NB4 (cell line): Measurements from ENCODE around the gene APOF.

ENCODE experiments used
- DNase-seq: peaks from one replicate; pipeline ENCODE4 v3.0.0; 2010; ENCODE audit warnings: low read depth
- H3K4me3 ChIP-seq: one replicate; pipeline ENCODE4 v1.5.1; 2011; ENCODE audit warnings: mild to moderate bottlenecking, low read depth, low read length, moderate library complexity
- MAX ChIP-seq: IDR thresholded peaks from 2 replicates; pipeline ENCODE4 v1.6.1; 2011; ENCODE audit warnings: low read depth, low read length
- MYC ChIP-seq: IDR thresholded peaks from 2 replicates; pipeline ENCODE4 v1.6.1; 2011; ENCODE audit warnings: low read depth, low read length
- POLR2A ChIP-seq: IDR thresholded peaks from 2 replicates; pipeline ENCODE4 v1.6.1; 2011; ENCODE audit warnings: mild to moderate bottlenecking; ENCODE audit not compliant: insufficient read length; ENCODE audit errors: extremely low read depth
- TF ChIP-seq, protein P1 (sequence below): IDR thresholded peaks from one replicate; pipeline ENCODE4 v1.5.1; 2012; ENCODE audit warnings: low read depth, low read length

Gene APOF

GRCh38 chr12:56382611-56383010 lies 20.0 kb upstream of the APOF start:
- H3K4me3 ChIP-seq = no peak overlapping the region
- DNase-seq = no peak
- TF ChIP-seq POLR2A = no peak
- TF ChIP-seq MAX = no peak
- TF ChIP-seq, protein P1, sequence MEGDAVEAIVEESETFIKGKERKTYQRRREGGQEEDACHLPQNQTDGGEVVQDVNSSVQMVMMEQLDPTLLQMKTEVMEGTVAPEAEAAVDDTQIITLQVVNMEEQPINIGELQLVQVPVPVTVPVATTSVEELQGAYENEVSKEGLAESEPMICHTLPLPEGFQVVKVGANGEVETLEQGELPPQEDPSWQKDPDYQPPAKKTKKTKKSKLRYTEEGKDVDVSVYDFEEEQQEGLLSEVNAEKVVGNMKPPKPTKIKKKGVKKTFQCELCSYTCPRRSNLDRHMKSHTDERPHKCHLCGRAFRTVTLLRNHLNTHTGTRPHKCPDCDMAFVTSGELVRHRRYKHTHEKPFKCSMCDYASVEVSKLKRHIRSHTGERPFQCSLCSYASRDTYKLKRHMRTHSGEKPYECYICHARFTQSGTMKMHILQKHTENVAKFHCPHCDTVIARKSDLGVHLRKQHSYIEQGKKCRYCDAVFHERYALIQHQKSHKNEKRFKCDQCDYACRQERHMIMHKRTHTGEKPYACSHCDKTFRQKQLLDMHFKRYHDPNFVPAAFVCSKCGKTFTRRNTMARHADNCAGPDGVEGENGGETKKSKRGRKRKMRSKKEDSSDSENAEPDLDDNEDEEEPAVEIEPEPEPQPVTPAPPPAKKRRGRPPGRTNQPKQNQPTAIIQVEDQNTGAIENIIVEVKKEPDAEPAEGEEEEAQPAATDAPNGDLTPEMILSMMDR = no peak
- no peak for TF ChIP-seq MYC

DNA sequence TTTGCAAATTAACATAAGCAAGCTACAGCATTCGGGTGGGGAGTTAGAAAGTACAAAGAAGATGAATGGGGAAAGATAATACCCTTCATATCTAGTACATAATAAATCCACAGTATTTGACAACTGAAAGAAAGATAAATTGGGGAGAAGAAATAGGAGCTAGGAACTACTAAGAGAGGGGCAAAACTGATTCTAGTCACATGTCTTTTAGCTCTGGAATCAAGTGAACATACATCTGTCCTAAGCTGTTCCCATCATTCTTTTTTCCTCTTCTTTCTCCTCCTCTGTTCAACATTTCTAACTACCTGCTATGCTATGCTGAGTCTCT lies 15.3 kb upstream of the APOF start:
- DNase-seq = no peak
- no peak overlapping the region for H3K4me3 ChIP-seq
- TF ChIP-seq, protein P1 = no peak
- TF ChIP-seq POLR2A = no peak
- TF ChIP-seq MYC = no peak

- TF ChIP-seq POLR2A = no peak
- H3K4me3 ChIP-seq = no peak overlapping the region
- DNase-seq = no peak
These were observed 14.8 kb upstream of the APOF start for GRCh38 chr12:56377310-56377988.

DNA sequence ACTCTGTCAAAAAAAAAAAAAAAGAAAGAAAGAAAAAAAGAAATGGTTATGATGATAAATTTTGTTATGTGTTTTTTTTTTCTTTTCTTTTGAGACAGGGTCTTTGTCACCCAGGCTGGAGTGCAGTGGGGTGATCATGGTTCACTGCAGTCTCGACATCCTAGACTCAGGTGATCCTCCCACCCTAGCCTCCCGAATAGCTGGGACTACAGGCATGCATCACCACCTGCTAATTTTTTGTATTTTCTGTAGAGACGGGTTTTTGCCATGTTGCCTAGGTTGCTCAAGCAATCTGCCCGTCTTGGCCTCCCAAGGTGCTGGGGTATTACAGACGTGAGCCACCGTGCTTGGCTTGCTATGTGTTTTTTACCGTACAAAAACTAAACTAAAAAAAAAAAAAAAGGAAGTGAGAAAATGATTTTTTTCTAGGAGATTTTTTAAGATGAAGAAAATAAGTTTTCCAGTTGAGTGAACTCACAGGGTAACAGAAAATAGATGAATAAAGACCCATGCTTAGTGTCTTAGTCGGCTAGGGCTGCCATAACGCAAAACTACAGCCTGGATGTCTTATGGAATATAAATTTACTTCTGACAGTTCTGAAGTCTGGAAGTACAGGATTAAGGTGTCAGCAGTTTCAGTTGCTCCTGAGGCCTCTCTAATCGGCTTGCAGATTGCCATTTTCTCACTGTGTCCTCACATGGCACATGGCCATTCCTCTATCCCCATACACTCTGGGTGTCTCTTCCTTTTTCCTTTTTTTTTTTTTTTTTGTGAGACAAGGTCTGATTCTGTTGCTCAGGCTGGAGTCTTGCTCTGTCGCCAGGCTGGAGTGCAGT lies 13.2 kb upstream of the APOF start:
- no peak for DNase-seq
- H3K4me3 ChIP-seq = no peak overlapping the region
- TF ChIP-seq, protein P1 = no peak
- TF ChIP-seq POLR2A (no peak), MAX (no peak), MYC (no peak)

DNA sequence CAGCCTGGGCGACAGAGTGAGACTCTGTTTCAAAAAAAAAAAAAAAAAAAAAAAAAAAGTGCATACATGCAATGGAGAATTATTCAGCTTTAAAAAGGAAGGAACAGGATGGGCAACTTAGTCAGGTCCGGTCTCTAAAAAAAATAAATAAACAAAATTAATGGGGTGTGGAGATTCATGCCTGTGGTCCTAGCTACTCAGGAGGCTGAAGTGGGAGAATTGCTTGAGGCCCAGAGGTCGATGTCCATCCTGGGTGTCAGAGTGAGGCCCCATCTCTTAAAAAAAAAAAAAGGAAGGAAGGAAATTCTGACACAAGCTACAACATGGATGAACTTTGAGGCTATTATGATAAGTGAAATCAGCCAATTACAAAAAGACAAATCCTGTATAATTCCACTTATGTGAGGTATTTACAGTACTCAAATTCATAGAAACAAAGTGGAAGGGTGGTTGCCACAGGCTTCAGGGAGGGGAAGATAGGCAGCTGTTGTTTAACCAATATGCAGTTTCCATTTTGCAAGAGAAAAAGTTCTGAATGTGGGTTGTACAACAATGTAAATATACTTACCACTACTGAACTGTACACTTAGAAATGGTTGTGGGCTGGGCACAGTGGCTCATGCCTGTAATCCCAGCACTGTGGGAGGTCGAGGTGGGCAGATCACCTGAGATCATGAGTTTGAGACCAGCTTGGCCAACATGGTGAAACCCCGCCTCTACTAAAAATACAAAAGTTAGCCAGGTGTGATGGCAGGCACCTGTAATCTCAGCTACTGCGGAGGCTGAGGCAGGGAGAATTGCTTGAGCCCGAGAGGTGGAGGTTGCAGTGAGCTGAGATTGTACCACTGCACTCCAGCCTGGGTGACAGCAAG lies 12.3 kb upstream of the APOF start:
- DNase-seq = no peak
- TF ChIP-seq MAX = no peak
- TF ChIP-seq POLR2A = no peak
- TF ChIP-seq MYC = no peak
- TF ChIP-seq, protein P1 = no peak
- no peak overlapping the region for H3K4me3 ChIP-seq

DNA sequence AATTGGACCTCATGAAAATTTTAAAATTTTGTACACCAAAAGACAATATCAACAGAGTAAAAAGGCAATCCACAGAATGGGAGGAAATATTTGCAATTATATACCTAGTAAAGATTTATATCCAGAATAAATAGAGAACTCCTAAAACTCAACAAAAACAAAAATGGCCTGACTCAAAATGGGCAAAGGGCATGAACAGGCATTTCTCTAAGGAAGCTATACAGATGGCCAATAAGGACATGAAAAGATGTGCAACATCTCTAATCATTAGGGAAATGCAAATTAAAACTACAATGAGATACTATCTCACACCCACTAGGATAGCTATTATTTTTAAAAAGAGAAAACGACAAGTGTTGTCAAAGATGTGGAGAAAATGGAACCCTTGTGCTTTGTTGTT lies 10.9 kb upstream of the APOF start:
- TF ChIP-seq, protein P1 = no peak
- TF ChIP-seq MAX = no peak
- TF ChIP-seq POLR2A = no peak
- TF ChIP-seq MYC = no peak
- H3K4me3 ChIP-seq = no peak overlapping the region
- DNase-seq = no peak
